Activated CD8-positive, alpha-beta memory T cell treated with anti-CD3 and anti-CD28 coated beads, Interleukin-2, amount 50 U/mL, for 48 hours (primary cell): ENCODE results near the gene RHOT2.
A peak's percentile ranks its signal among the peaks of the same experiment; 100 is the strongest.

Experiments
- DNase-seq: peaks from one replicate; pipeline ENCODE4 v3.0.0-alpha.2; 2020

The RHOT2 gene

DNA sequence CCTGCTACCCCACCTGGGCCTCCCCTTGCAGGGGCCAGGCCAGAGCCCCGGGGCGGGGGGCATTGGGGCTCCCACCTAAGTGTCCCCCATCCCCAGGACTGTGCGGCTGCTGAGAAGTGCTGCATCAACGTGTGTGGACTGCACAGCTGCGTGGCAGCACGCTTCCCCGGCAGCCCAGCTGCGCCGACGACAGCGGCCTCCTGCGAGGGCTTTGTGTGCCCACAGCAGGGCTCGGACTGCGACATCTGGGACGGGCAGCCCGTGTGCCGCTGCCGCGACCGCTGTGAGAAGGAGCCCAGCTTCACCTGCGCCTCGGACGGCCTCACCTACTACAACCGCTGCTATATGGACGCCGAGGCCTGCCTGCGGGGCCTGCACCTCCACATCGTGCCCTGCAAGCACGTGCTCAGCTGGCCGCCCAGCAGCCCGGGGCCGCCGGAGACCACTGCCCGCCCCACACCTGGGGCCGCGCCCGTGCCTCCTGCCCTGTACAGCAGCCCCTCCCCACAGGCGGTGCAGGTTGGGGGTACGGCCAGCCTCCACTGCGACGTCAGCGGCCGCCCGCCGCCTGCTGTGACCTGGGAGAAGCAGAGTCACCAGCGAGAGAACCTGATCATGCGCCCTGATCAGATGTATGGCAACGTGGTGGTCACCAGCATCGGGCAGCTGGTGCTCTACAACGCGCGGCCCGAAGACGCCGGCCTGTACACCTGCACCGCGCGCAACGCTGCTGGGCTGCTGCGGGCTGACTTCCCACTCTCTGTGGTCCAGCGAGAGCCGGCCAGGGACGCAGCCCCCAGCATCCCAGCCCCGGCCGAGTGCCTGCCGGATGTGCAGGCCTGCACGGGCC is 35.2 kb upstream of the RHOT2 start:
- no peak for DNase-seq

DNA sequence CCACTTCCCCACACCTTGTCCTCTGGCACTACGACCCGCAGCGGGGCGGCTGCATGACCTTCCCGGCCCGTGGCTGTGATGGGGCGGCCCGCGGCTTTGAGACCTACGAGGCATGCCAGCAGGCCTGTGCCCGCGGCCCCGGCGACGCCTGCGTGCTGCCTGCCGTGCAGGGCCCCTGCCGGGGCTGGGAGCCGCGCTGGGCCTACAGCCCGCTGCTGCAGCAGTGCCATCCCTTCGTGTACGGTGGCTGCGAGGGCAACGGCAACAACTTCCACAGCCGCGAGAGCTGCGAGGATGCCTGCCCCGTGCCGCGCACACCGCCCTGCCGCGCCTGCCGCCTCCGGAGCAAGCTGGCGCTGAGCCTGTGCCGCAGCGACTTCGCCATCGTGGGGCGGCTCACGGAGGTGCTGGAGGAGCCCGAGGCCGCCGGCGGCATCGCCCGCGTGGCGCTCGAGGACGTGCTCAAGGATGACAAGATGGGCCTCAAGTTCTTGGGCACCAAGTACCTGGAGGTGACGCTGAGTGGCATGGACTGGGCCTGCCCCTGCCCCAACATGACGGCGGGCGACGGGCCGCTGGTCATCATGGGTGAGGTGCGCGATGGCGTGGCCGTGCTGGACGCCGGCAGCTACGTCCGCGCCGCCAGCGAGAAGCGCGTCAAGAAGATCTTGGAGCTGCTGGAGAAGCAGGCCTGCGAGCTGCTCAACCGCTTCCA is 34.4 kb upstream of the RHOT2 start:
- DNase-seq: no peak

DNA sequence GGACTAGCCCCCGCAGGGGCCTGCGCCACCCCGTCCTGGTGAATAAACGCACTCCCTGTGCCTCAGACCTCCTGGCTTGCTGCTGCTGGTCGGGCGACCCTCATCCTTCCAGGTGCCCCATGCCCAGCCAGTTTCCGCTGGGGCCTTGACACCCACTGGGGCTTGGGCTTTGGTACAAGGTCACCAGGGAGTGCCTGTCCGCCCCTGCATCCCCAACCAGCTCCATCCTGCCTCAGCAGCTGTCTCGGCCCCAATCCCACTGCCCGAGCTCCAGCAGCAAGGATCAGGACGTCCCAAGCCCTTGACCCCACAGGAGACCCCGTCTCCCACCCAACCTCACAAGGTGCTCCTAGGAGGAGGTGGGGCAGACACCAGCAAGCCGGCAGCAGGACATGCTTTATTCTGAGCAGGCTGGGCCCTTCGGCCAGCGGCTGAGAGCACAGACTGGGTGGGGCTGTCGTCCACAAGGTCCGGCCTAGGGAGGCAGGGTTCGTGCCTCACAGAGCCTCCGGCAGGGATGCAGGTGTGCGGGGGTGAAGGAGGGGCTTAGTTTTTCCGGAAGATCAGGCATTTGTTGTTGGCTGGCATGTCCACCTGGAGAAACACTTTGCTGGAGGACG is 33.8 kb upstream of the RHOT2 start:
- no peak for DNase-seq

DNA sequence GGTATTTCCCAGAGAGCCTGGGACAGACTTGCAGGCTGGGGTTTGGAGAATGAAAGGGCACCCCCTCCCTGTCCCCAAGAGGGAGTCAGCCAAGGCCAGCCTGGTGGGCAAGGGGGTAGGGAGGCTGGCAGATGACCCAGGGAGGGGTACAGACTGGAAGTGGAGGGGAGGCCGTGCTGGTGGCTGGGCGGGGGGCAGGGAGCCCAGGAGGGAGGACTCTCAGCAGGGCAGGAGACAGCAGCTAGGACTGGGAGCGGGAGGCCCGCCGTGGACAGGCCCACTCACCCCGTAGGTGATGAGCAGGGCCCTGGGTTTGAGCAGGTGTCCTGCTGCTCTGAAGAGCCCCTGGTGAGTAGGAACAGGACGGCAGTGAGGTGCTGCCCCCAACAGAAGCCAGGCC is 32.9 kb upstream of the RHOT2 start:
- DNase-seq: no peak

DNA sequence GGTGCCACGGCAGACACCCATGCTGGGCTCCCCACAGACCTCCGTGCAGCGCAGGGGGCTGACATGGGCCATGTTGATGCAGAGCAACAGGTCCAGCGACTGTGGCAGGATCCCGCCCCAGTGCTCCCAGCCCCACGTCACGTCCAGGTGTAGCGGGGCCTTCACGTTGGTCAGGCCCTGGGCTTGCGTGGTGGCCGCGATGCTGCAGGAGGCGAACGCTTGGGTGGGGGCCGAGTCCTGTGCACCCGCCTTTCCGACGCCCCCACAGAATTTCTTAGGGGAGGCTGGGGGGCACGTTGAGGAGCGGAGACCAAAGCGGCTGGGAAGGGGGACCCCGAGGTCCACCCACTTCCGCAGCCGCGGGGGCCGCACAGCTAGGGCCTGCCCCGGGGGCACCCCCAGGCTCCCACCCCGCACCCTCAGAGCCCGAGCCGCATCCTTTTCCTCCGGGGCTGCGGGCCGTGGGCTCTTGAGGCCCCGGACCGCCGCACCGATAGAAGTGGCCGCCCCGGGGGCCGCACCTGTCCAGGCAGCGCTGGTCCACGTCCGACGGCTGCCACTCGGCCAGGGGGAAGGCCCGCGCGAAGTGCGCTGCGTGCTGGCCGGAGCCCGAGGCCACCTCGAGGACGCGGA is 32.2 kb upstream of the RHOT2 start:
- DNase-seq: no peak

DNA sequence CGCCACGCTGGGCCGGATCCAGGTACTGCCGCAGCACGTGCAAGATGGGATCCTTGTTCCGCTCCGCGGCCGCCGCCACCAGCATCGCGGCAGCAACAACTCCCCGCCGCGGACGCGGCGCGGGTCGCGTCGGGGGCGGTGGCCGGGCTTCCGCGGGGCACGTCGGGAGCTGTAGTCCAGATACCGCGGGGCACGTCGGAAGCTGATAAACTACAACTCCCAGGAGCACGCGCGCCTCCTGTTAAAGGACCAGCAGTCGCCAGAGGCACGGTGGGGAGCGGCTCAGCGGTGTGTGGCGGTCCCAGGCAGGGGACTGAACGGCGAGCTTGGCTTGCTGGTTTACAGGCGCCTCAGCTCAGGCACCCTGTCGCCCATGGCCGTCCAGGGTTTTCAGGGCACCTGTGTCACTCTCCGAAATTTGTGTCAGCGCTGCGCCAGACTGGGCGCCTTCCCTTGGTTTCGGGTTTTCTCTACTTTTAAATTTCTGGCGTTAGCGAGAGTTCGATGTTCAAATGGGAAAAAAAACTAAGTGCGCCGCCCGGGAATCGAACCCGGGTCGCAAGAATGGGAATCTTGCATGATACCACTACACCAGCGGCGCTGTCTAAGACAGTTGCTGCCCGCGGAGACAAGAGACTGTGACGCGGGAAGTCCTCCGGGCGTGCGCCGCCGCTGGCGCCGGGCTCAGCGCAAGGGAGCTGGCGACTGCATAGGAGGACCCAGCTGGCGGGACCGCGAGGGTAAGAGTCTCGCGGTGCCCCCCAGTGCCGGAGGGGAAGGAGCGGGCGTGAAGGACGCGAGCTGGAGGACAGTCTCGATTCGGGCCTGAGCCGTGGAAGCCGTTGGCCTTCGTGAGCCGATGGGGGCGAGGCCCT is 31.5 kb upstream of the RHOT2 start, which contains the start of gene METTL26:
Gene METTL26, minus strand, starts transcription at position 100 of the 875 bp plus-strand sequence. Its CDS starts 15 bp downstream, at position 85.
- DNase-seq: peak; percentile 100

DNA sequence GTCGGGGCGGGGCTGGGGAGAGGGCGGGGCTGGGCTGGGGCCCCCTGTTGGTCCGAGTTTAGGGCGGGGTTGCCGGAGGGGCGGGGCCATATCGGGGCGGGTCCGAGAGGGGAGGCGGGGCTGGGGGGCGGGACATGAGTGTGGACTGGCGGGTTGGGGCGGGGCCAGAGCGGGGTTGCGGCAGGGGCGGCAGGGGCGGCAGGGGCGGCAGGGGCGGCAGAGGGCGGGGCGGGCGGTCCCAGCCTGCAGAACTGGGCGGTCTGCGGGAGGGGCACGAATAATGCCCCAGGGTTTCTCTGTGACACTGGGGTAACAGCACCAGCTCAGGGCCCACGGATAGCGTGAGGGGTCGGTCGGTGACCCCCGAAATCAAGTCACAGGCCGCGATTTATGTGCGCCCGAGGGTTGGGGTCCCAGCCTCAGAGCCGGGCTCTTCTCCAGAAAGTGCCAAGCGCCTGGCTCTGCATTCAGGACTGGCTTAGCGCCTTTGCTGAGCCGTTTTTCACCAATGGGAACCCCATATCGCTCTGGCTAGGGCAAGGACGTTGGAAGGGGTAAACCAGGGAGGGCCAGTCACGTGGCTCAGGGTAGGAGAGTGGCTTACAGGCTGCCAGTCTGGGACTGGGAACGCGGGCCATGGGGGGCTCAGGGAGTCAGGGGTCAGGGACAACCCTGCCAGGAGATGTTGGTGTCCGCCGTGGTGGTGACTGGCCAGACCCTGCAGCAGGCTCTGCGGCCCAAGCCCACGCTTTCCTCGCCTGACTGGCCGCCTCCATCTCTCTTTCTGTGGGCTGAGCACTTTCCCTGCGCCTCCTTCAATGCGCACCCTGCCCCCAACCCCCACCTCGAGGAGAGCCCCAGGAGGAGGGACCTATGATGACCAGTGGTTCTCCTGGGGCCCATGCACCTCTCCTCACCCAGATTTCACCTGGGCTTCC is 30.6 kb upstream of the RHOT2 start:
- DNase-seq: peak; percentile 94

DNA sequence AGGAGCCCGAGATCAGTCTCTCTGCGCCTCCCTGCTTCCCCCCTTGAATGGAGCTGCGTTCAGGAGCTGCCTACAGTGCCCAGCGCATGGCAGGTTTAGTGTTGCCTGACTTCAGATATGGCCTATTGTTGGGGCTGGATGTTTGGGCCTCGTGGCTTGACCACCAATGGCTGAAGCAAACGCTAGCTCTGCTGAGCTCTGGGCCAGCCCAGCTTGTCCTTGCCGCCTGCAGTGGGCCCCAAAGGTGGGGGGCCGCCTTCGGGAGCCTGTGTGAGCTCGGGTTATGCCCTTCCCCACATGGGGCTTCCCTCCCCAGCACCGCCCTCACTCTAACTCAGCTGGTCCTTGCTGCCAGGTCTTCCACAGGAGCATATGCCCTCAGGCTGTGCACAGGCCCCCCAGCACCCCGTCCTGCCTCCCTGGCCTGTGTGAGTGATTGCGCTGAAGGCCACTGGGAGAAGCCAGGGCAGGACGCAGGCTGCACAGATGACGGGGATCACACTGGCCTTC is 29.8 kb upstream of the RHOT2 start:
- no peak for DNase-seq

DNA sequence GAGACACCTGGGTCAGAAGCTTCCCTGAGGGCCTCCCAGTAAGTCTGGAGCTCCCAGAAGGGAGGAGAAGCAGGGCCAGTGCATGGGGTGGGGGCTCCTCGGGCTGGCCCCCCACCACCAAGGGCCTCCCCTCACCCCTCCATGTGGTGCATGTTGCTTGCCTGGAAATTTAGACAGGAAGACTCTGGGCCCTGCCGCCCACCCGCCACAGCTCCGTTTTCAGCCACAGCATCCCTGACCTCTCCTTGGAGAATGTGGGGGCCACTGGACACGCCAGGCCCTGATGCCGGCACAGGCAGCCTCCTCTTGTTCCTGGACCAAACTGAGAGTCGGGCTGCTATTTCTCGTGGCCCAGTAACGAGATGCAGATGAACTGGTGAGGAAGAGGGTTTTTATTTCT is 29.1 kb upstream of the RHOT2 start:
- no peak for DNase-seq

DNA sequence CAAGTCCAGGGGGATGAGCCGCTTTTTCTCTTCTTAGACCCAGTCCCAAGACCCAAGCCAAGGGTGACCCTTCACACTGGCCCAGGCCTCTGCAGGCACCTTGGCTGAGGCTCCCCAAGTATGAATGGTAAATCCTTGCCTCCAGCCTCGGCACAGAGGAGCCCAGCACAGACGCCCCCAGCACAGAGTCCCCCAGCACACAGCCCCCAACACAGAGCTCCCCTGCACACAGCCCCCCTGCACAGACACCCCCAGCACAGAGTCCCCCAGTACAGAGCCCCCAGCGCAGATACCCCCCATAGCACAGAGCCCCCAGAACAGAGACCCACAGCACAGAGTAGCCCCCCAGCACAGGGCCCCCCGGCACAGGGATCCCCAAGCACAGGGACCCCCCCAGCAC is 27.3 kb upstream of the RHOT2 start:
- no peak for DNase-seq

DNA sequence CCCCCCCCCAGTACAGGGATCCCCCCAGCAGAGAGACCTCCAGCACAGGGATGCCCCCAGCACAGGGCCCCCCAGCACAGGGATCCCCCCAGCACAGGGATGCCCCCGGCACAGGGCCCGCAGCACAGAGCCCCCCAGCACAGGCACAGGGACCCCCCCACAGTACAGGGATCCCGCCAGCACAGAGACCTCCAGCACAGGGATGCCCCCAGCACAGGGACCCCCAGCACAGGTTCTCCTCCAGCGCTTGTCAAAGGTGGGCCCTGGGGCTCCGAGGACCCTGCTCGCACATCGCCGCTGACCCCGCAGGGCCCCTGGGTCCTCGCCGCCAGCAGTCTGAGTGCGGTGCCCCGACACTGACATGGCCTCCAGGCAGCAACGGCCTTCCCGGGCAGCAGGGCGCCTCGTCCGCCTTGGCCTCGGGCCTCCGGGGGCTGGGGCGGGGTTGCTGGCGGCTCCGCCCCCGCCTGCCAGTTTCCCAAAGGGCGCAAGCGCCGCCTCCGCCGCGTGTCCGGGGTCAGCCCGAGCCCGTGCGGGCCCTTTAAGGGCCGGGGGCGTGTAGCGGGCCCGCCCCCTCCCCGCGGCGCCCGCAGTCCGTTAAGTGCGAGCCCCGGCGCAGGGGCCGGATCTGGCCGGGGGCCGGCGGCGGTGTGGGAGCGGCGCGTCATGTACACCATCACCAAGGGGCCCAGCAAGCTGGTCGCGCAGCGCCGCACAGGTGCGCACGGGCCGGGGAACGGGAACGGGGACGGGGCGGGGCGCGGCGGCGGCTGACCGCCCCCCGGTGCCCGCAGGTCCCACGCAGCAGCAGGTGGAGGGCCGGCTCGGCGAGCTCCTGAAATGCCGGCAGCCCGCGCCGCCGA is 26.4 kb upstream of the RHOT2 start, which contains the start of gene MCRIP2:
Gene MCRIP2, plus strand, starts transcription at position 503 of the 863 bp plus-strand sequence. Its CDS starts 164 bp downstream, at position 667.
- DNase-seq: peak; percentile 88

DNA sequence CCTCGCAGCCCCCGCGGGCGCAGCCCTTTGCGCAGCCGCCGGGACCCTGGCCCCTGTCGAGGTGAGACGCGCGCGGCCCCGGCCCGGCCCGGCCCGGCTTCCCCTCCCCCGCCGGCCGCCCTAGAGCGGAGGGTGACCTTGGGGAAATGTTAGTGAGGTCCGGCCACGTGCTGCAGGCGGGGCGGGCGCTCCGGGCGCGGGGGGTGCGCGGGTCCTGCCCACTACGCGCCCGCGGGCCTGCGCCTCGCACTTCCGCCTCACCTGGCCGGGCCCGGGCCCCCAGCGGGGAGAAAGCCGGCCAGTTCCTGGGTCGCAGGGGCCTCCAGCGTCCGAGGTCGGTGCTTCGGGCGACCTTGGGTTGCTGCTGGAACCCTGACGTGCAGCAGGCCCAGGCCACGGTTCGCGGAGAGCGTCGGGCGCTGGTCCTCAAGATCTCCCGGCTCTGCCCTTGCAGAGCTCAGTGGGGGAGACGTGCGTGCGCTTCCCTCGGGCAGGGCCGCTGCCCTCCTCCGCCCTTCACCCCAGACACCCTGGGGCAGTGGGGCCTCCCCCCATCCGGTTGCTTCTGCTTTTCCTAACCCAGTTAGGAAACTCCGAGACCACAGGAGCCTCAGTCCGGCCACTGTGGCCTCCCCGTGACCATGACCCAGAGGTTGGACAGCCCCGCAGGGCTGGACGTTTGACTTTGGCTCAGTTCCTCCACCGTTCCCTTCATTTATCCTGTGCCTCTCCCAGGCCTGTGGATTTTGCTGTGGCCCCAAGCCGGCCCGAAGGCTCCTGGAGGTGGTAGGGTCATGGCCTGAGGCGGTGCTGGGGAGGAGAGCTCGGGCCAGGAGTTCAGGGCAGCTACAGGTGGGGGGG is 25.5 kb upstream of the RHOT2 start:
- peak; percentile 71 for DNase-seq

DNA sequence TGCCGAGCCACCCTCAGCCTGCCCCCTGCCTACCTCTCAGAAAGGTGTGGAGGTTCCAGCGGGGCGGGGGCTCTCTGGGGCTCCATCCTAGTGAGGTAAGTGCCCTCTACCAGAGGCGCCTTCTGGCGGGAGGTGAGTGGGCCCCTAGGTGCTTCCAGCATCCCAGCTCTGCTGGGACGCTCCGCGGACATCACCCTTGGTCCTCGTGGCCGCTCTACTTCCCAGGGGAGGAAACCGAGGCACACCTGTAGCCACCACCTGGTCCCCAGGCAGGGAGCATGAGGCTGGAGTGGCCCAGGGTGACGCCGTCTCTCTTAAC is 24.9 kb upstream of the RHOT2 start:
- no peak for DNase-seq

DNA sequence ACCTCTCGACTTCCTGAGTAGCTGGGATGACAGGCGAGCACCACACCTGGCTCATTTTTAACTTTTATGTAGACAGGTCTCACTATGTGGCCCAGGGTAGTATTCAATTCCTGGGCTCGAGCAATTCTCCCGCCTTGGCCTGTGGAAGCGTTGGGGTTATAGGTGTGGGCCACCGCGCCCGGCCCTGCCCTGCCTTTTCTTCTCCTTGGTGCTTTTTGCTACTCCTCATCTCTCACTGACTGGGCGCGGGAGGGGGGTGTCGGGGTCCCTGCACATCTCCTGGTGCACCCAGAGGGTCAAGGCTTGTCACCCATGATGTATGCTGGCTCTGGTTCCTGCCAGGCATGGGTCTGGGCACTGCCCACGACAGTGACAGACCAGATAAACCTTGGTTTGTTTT is 23.4 kb upstream of the RHOT2 start:
- DNase-seq: no peak

DNA sequence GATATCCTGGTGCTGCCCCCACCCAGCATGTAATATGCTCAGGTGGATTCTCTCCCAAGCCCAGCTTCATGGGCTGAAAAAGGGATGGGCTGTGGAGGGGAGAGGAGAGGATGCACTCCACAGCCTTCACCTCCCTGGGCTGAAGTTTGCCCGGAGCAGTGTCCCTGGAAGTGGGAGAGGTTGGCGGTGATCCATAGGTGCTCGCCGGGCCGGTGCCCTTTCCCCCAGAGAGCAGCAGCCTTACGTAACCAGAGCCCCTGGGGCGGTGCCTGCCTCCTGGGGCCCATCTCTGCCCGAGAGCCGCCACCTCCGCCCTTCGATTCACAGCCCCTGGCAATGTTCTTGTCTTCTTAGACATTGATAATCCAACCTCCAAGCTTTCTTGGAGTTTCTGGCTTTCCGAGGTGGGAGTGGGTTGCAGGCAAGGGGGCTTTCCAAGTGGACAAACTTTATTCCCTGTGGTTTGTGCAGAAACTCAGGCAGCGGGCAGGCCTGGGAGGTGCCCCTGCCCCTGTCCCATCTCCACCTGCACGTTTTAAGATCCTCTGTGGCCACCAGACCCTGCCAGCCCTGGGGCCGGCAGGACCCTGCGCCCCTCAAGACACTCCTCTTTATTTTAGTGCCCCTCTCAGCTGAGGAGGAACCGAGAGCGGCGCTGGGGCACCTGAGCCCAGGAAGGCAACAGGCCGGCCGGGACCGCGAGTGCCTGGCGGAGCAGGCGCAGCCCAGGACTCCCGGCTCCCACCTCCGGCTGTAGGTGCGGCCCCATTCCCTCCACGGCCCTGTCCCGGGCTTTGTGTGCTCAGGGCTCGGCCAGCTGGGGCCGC is 21.9 kb upstream of the RHOT2 start:
- no peak for DNase-seq

DNA sequence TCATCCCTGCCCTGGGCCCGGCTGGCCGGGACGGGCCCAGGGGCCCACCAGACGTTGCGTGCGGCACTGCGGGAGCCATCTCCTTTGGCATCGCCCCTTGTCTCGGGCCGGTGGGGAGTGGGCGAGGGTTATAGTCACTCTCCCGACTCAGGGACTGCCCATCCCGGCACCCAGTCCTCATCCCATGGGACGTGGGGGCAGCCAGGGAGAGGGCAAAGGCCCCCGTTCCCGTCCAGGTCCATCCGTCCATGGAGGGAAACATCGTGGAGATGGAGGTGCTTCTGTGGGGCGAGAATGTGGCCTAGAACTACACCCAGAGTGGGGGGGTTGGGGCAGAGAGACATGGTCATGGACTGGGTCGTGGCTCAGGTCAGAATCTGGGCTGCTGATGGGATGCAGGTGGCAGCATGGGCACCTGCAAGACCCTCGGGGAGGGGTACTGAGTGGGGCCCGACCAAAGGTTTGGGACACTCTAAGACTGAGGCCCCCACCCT is 21.2 kb upstream of the RHOT2 start:
- DNase-seq: peak; percentile 53

DNA sequence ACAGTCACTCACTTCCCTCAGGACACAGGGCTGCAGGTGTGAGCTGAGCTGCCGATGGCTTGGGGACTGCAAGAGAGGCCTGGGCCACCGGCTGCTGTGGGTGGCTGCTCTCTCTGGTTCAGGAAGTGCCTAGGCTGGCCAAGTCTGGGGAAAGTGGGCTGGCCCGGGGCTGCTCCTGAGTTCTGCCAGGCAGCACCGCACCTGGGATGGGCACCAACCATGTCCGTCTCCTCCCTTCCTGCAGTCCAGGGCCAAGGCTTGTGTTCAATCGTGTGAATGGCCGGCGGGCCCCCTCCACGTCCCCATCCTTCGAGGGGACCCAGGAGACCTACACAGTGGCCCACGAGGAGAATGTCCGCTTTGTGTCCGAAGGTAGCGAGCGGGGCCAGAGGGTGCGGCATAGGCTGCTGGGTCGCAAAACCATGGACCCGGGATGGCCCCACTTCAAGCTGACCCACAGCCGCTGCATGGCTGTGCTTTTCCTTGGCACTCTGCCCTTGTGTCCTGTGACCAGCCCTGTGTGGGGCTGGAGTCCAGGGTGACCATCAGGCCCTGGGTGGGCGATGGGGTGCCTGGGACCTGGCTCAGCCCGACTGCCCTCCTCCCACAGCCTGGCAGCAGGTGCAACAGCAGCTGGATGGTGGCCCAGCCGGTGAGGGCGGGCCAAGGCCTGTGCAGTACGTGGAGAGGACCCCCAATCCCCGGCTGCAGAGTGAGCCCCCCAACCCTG is 20.6 kb upstream of the RHOT2 start:
- no peak for DNase-seq
